ENCODE results near the gene VPS18.

VPS18 gene

DNA sequence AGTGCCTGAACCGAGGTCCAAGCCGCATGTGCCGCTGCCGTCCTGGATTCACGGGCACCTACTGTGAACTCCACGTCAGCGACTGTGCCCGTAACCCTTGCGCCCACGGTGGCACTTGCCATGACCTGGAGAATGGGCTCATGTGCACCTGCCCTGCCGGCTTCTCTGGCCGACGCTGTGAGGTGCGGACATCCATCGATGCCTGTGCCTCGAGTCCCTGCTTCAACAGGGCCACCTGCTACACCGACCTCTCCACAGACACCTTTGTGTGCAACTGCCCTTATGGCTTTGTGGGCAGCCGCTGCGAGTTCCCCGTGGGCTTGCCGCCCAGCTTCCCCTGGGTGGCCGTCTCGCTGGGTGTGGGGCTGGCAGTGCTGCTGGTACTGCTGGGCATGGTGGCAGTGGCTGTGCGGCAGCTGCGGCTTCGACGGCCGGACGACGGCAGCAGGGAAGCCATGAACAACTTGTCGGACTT, 42.0 kb downstream of the VPS18 start:
- no peak for DNase-seq (ENCODE audit: low read depth)
- no peak overlapping the region for H3K4me3 ChIP-seq (ENCODE audit: control insufficient read depth, low read depth, low read length)
- TF ChIP-seq CTCF (conservative IDR thresholded peaks at IDR 0.05; ENCODE audit: control insufficient read depth, insufficient read depth, low read depth, low read length) = no peak

DNA sequence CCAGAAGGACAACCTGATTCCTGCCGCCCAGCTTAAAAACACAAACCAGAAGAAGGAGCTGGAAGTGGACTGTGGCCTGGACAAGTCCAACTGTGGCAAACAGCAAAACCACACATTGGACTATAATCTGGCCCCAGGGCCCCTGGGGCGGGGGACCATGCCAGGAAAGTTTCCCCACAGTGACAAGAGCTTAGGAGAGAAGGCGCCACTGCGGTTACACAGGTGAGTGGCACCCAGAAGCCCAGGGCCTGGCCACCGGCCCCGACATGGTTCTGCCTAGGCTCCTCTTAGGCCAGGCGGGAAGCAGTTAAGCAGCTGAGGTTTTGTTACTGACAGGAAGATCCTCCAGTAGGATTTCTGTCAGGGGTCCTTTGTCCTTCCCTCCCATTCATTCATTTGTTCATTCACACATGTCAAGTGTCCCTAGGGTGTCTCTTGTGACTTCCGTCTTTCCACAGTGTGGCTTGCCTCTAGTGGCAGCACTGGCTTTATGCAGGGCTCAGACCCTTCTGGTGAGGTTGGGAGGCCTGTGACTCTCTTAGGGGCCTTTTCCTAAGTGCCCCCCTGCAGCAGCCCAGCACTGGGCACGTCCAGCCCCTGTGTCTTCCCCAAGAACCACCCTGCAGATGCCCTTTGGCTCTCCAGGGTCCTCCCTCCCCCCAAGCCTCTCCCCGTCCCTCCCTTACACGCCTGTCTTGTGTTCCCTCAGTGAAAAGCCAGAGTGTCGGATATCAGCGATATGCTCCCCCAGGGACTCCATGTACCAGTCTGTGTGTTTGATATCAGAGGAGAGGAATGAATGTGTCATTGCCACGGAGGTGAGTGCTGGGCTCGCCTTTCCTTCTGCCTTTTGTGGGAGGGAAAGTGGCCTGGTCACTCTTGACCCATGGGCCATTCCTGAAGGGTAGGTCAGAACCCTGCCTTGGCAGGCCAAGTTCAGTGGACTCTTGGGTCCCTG, 42.7 kb downstream of the VPS18 start:
- no peak overlapping the region for H3K4me3 ChIP-seq (ENCODE audit: control insufficient read depth, low read depth, low read length)
- DNase-seq (ENCODE audit: low read depth) = peak; percentile 66
- no peak for TF ChIP-seq CTCF (conservative IDR thresholded peaks at IDR 0.05; ENCODE audit: control insufficient read depth, insufficient read depth, low read depth, low read length)

GRCh38 chr15:40937762-40938535, 43.7 kb downstream of the VPS18 start:
- DNase-seq (ENCODE audit: low read depth) = no peak
- no peak overlapping the region for H3K4me3 ChIP-seq (ENCODE audit: control insufficient read depth, low read depth, low read length)
- TF ChIP-seq CTCF (conservative IDR thresholded peaks at IDR 0.05; ENCODE audit: control insufficient read depth, insufficient read depth, low read depth, low read length) = peak; percentile 24

GRCh38 chr15:40938536-40938870, 44.3 kb downstream of the VPS18 start:
- TF ChIP-seq CTCF (conservative IDR thresholded peaks at IDR 0.05; ENCODE audit: control insufficient read depth, insufficient read depth, low read depth, low read length) = no peak

GRCh38 chr15:40940296-40940801, 46.1 kb downstream of the VPS18 start:
- DNase-seq (ENCODE audit: low read depth) = no peak
- TF ChIP-seq CTCF (conservative IDR thresholded peaks at IDR 0.05; ENCODE audit: control insufficient read depth, insufficient read depth, low read depth, low read length) = no peak
- H3K4me3 ChIP-seq (ENCODE audit: control insufficient read depth, low read depth, low read length) = no peak overlapping the region

More at GRCh38 chr15:40938536-40938870, 44.3 kb downstream of the VPS18 start:
- H3K4me3 ChIP-seq (ENCODE audit: control insufficient read depth, low read depth, low read length) = no peak overlapping the region
- no peak for DNase-seq (ENCODE audit: low read depth)

GRCh38 chr15:40941068-40941527, 46.8 kb downstream of the VPS18 start:
- H3K4me3 ChIP-seq (ENCODE audit: control insufficient read depth, low read depth, low read length) = peak overlapping the region; percentile 31
- no peak for TF ChIP-seq CTCF (conservative IDR thresholded peaks at IDR 0.05; ENCODE audit: control insufficient read depth, insufficient read depth, low read depth, low read length)
- no peak for DNase-seq (ENCODE audit: low read depth)
